Retinal pigment epithelial cell (primary cell): ENCODE measurements around the gene FGD6.

ENCODE experiments used
- DNase-seq: peaks from one replicate; pipeline ENCODE4 v3.0.0-alpha.2; 2010; ENCODE audit warnings: low read depth
- H3K4me3 ChIP-seq: 2 replicates; pipeline ENCODE4 v1.5.1; 2011; ENCODE audit warnings: mild to moderate bottlenecking, low read length, control low read depth, moderate library complexity
- CTCF ChIP-seq: conservative IDR thresholded peaks from 2 replicates; pipeline ENCODE4 v1.5.1; 2011; ENCODE audit warnings: low read depth, low read length, control low read depth, inconsistent platforms

FGD6 gene

GRCh38 chr12:95088379-95088778 is 128.9 kb downstream of the FGD6 start:
- DNase-seq: no peak
- H3K4me3 ChIP-seq: no peak overlapping the region
- TF ChIP-seq CTCF: no peak

GRCh38 chr12:95085612-95086011 is 131.7 kb downstream of the FGD6 start:
- TF ChIP-seq CTCF: no peak
- DNase-seq: no peak

GRCh38 chr12:95083938-95084337 is 133.3 kb downstream of the FGD6 start:
- no peak for TF ChIP-seq CTCF
- no peak for DNase-seq
- no peak overlapping the region for H3K4me3 ChIP-seq

More at GRCh38 chr12:95085612-95086011, 131.7 kb downstream of the FGD6 start:
- no peak overlapping the region for H3K4me3 ChIP-seq

- no peak for DNase-seq
- TF ChIP-seq CTCF: no peak
- H3K4me3 ChIP-seq: no peak overlapping the region
These were observed 133.8 kb downstream of the FGD6 start for GRCh38 chr12:95083471-95083870.

GRCh38 chr12:95077341-95077740 is 139.9 kb downstream of the FGD6 start:
- no peak for TF ChIP-seq CTCF
- no peak overlapping the region for H3K4me3 ChIP-seq
- DNase-seq: no peak

GRCh38 chr12:95074766-95075165 is 142.5 kb downstream of the FGD6 start:
- H3K4me3 ChIP-seq: no peak overlapping the region
- TF ChIP-seq CTCF: no peak
- DNase-seq: no peak

- peak; percentile 91 for TF ChIP-seq CTCF
- peak overlapping the region; percentile 92 for H3K4me3 ChIP-seq
- no peak for DNase-seq
These were observed 143.4 kb downstream of the FGD6 start for GRCh38 chr12:95073698-95074520.
